ENCODE measurements around the gene TM4SF4.

DNA sequence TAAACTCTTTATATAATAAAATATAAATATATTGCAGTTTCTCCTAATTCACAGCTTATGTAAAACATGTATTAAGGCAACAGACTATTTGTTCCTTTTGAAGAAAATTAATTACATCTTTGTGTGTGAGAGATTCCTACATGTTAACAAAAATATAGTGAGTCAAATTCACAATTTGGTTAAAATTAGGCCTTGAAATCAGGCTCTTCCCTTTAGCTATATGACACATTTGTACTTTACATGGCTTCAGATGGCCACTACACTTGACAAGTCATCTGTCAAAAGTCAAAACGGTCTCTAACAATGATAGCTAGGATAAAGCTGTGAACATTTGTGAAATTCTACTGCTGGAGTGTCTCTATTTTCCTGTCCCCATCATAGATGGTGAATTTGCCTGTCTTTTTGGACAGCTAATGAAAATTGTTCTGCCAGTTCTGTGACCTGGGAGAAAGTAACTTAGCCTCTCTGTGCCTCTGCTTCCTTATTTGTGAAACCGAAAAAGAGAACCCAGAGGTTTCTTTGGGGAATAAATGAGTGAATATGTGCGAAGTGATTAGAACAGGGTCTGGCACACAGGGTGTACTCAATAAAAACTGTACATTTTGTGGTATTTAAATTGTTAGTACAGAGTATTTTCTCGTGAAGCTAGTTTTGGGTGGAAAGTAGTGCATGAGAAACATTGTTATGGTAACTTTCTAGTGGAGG, 23.6 kb downstream of the TM4SF4 start:
- TF ChIP-seq, protein P1, sequence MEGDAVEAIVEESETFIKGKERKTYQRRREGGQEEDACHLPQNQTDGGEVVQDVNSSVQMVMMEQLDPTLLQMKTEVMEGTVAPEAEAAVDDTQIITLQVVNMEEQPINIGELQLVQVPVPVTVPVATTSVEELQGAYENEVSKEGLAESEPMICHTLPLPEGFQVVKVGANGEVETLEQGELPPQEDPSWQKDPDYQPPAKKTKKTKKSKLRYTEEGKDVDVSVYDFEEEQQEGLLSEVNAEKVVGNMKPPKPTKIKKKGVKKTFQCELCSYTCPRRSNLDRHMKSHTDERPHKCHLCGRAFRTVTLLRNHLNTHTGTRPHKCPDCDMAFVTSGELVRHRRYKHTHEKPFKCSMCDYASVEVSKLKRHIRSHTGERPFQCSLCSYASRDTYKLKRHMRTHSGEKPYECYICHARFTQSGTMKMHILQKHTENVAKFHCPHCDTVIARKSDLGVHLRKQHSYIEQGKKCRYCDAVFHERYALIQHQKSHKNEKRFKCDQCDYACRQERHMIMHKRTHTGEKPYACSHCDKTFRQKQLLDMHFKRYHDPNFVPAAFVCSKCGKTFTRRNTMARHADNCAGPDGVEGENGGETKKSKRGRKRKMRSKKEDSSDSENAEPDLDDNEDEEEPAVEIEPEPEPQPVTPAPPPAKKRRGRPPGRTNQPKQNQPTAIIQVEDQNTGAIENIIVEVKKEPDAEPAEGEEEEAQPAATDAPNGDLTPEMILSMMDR (IDR thresholded peaks at IDR 0.05; ENCODE audit: low read length), result no peak
- no peak for TF ChIP-seq EZH2 (optimal IDR thresholded peaks at IDR 0.05; ENCODE audit: low read depth, low read length)
- no peak for TF ChIP-seq EZH2phosphoT487 (IDR thresholded peaks at IDR 0.05; ENCODE audit: low read length)
